Activated CD4-positive, alpha-beta T cell treated with anti-CD3 and anti-CD28 coated beads for 48 hours (primary cell): Measurements from ENCODE around the gene SH3RF3.

Source experiments
- DNase-seq: peaks from one replicate; pipeline ENCODE4 v3.0.0-alpha.2; 2020

Gene SH3RF3

DNA sequence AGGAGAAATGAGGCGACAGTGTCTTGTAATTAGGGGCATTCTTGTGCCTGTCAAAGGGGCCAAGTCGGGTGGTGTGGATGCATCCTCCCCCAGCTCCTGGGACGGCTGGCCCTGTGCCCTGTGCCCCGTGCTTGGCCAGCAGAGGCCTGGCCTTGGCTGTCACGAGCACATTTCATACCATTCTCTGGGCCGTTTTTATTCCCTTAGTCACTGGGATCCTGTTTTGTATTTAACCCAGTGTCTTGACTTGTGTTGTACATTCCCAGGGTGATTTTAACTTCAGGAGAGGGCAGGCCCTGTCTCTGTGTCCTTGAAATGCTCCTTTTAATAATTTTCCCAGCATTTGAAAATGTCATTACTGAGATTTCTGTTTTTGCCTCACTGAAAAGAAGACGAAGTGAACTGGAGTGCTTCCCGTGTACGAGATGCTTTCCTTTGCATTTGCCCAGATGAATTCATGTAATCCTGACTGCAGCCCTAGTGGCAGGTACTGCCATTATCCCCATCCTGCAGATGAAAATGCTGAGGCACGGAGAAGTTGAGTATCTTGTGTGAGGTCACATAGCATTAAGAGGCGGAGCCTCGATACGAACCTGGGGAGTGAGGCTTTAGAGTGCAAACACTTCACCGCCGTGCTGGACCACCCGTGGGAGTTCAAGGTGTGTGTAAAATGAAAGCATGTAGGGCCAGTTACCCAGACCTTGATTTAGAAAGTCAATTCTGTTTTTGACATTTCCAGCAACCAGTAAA is 57.0 kb downstream of the SH3RF3 start:
- DNase-seq: no peak

DNA sequence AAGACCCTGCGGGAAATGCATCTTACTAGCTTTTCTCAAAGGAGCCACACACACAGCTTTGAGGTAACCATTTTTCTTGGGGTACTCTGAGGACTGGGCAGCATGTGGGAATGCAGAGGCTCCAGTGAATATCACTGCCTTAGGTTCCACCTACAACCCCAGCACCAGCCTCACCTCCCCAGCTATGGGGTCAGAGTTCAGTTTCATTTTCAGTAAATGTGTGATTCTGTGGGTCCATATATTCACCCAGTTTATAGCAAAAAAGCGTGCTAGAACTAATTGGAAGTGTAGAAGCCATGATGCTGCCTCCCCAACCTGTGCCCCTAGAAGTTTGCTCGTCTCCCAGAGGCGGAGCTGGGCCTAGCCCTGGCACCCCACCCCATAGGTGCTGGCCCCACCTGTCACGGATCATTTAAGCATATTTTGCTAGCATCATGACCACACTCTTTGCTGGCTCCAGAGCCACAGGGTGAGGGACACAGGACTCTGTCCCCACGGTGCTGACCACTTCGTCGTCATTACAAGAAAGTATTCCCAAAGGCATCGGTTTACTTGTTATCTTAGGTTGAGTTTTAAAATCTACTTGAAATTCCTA is 57.7 kb downstream of the SH3RF3 start:
- no peak for DNase-seq

DNA sequence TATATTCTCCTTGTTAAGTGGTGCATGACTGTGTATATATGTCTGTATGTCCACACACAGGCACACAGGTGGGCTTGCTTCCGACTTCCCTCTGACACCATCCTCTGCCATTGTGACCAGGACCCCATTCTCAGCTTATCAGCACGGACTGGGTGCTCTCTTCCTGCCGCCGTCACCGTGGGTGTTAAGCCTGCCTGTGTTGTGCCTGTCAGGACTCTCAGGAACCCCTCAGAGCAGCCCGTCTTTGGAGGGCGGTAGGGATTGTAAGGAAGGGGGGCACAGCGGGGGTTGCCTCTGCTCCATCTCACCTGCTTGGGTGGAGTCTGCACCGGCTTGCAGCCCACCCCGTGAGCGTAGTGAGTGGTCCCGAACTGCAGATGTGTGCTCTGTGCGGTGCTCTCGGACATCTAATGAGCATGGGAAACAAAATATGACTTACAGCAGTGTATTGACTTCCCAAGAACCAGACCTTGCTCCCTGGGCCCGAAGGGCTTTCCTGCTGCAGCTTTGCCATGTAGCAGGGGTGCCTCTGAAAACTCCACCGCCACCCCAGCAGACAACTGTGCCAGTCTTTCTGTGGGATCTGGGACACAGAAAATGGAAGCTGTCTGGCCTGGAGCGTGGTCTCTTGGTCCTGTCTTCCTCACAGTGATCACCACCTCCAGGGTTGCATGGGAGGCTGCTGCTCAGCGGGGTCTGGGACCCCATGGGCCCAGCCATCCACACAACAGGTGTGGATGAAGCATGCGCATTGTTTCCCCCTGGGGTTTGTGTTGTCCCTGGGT is 58.9 kb downstream of the SH3RF3 start:
- no peak for DNase-seq

DNA sequence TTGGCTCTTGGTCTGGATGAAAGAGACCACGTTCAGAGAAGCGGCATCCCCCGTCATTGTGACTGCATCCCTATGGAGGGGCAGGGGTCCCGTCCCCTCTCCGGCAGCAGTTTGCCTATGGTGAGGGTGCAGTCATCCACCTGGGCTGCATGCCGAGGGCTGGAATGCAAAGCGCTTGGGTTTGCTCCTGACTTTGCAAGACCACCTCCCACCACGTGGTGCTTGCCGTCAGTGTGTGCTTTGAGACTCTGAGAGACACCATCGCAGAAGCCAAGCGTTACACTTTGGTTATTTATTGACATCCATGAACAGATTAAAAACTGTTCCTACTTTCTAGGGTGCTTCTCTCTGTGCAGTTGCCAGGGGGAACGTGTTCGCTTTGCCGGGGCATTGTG is 59.5 kb downstream of the SH3RF3 start:
- no peak for DNase-seq

DNA sequence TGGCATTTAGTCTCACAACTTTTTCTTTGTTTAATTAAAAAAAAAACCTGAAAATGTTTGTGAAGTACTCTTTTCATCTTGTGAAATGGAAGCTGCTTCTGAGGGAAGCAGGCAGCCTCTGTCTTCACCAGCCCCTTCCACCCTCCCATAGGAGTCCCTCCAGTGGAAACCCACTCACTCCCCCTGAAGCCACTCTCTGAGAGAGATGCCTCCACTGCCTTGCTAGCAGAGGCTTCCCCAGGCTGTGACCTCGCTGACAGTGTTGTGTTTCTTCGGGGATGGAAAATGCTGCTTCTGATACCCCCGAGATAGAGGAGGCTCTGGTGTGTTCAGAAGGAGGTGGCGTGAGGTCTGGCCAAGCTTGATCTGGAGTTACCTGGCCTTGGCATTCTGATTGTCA is 59.9 kb downstream of the SH3RF3 start:
- DNase-seq: no peak

DNA sequence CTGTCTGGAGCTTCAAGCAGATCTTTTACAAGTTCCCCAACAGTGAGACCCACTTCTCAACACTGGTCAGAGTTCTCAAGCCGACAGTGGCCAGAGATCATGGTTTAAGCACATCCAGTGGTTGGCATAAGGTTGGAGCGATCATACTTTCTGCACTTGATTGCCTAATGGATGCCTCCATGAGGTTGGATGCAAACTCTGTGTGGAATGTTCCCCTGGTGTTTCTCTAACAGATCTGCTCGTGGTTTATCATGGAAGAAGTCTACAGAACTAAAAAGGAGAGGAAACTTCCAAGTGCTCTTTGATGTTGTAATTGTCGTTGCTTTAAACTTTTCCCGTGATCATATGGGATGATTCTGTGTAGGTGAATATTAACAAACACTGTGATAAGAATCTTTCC is 60.7 kb downstream of the SH3RF3 start:
- no peak for DNase-seq

DNA sequence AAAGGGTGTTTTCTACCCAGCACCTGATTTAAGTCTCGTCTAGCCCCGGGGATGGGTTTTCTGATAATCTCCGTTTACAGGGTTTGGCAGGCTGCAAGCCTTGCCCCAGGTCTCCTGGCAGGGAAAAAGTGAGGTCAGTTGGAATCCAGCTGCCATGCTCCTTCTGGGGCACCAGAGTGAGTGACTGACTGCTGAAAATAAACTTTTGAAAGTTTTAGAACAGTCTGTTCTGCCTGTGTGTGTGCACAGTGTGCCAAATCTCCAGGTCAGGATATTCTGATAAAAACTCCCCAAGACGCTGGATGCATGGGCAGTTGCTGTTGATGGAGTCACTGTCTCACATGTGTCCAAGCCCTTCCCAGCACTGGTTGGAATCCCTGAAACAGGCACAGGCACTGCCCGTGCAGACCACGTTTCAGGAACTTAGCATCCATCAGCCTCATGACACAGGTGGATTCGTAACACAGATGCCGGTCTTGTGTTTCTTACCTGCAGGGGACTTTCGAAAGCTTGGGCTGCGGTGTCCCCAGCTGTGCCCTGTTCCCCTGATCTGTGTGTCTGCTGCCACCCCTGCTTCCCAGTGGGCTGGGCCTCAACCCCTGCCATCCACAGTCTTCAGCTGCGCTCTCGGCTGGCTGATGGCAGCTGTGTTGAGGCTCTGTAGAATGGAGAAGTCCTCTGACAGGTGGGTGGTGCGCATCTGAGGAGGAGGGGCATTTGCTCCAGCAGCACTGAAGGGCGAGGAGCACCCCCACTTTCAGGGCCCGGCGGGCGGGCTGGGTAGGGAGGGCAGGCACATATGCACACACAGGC is 65.0 kb downstream of the SH3RF3 start:
- no peak for DNase-seq

DNA sequence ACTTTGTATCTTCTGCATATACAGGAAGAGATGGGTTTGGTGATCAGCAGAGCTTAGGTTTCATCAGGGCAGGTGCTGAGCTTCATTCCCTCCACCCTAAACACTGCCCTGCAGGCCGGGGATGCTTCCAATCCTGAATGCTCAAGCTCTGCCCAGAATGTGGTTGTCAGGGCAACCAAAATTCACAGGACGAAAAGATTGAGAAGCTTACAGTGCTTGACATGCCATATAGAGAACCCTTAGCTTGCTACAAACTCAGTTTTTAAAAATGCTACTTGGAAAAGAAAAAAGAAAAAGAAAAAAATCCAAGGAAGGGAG is 65.6 kb downstream of the SH3RF3 start:
- DNase-seq: no peak

DNA sequence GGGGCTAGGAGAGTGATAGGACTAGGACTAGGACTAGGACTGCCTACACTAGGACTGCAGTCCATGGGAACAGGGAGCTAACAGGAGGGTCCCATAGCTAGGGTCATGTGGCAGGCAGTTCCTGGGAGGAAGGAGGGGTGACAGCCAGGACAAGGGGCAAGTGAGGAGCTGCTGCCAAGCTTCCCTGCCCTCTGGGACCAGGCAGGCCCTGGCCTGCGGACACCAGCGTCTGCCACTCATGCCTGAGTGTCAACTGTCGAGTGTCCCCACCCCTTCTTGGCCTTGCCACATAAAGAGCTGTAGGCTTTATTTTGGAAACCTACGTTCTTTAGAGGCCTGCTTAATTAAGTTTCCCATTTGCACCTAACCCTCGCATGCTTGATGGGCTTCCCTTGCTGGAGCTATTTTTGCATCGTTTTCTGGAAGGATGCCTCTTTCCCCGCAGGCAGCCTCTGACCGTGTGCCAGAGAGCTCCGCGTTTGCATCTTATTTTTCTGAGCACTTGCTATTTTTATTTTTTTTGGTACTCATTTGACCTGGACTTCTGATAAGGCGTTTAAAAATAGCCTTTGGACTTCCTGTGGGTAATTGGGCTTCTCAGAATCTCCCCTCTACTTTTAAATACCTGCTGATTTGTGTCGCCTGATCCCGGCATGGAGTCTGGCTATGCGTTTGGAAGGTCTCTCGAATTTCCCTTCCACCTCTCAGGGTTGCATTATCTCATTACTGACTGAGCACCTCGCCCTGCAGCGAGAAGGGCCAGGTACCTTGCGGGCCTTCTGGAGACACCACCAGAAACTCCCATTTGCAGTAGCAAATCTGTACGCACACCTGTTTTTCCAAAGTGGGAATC is 66.4 kb downstream of the SH3RF3 start:
- no peak for DNase-seq

DNA sequence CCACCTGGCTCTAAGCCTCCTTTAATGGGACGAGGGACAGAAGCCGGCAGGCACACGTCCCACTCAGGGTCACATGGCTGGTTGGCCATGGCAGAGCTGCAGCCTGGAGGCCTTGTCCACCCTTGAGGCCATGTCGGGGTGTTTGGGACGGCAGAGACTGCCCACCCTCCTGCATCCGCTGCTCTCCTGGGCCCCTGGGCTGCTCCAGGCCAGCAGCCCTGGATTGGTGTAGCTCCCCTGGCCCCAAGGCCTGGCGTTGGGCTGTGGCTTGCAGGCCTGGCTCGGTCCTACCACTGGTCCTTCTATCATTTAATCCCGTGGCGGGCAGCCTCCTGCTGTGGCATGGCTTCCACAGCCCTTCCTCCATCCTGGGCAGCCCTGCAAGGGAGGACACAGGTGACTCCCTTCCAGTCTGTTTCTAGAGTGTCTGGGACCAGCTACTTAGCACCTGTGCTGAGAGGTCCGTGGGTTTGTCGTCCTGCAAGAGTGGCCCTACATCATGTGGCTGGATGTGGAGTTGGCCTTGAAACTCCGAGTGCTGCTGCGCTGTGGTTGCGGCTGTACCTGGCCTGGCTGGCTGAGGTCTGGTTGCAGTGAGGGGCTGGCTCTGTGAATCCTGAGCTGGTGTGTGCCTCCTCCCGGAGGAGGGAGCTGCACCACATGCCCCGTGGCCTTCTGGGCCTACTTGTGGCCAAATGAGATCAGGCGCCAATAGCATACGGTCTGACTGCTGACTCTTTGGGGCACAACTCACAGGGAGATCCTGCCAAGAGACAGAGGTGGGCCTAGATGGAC is 67.3 kb downstream of the SH3RF3 start:
- no peak for DNase-seq

DNA sequence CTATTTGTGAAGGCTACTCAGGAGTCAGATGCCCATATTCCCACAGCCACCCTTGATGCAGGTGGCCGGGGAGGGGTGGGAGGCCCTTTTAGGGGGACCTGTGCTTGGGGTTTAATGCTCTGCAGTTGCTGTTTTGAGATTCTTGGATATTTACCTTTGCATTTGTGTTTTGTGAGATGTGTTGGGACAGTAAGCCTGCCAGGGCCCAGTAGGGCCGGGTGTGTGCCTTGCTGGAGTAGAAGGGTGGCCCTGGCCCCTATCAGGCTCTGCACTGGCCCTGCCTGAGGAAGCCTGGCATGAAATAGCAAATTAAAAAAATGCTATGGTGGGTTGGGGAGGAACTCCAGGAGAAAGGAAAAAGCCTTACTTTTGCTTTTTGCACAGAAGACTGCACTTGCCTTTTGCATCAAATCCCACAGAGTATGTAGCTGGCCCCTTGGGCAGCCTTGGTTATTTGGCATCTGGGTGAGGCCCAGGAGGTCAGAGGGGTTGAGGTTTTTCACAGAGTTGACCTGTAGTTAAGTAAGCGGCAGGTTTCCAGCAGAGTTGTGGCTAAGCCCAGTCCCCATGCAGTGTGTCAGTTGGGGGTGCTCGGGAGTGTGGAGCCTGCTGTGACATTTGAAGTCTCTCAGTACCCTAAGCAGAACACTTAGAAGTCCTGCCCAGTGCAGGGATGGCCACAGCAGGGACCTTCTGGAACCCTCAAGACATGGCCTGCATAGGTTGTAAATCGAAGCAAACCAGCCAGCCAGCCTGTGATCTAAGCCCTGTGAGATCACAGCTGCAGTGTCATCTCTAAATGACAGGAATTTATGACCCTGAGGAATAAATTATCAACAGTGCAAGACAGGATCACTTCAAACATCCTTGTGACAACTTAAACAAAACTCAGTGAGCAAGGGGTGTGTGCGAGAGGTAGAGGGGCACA is 68.8 kb downstream of the SH3RF3 start:
- no peak for DNase-seq

DNA sequence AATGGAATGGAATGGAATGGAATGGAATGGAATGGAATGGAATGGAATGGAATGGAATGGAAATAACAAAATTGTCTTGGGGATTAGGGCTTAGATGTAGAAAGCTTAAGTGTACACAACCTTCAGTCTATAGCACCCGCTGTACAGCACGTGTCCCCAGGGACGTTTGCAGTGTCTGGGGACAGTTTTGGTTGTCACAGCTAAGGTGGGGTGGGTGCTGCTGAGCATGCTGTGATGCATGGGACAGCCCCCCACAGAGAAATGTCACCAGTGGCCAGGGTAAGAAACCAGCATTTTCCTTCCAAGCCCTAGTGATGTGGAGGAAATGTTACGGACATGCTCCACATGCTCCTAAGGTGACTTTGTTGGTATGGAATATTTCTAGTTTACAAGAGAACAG is 70.8 kb downstream of the SH3RF3 start:
- DNase-seq: no peak

DNA sequence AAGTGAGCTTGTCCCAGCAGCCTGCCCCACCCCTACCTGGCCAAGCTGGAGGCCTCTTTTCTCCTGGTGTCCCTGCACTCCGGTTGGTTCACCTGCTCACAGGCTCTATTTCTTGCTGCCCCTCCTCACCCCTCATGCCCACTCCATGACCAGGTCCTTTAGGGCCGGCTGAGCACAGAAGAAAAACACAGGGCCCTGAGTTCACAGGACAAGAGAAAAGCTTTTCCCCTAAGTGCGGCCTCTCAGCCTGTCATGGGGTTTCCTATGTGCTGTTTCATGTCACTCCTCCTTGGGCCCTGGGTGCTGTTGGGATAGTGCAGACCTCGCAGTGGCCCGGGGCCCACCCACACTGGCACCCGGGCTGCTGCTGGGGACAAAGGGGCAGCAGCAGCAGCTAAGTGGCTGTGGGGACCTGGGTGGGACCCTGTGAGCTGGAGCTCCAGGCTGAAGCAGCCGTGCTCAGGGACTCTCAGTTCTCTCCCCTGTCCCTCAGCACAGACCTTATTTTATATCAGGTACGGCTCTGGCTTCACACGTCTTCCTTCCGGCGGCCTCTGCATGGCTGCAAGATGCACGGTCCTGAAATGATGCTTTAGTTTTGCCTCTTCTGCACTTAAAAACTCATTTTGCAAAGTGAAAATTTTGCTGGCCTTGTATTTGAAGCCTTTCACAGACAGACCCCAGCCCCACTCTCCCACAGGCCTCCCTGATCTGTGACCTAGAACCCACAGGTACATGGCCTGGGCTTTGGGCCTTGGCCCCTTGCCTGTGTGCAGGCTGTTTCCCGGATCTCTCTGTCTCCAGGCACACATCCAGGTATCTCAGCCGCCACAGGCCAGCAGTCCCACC is 71.8 kb downstream of the SH3RF3 start:
- no peak for DNase-seq

DNA sequence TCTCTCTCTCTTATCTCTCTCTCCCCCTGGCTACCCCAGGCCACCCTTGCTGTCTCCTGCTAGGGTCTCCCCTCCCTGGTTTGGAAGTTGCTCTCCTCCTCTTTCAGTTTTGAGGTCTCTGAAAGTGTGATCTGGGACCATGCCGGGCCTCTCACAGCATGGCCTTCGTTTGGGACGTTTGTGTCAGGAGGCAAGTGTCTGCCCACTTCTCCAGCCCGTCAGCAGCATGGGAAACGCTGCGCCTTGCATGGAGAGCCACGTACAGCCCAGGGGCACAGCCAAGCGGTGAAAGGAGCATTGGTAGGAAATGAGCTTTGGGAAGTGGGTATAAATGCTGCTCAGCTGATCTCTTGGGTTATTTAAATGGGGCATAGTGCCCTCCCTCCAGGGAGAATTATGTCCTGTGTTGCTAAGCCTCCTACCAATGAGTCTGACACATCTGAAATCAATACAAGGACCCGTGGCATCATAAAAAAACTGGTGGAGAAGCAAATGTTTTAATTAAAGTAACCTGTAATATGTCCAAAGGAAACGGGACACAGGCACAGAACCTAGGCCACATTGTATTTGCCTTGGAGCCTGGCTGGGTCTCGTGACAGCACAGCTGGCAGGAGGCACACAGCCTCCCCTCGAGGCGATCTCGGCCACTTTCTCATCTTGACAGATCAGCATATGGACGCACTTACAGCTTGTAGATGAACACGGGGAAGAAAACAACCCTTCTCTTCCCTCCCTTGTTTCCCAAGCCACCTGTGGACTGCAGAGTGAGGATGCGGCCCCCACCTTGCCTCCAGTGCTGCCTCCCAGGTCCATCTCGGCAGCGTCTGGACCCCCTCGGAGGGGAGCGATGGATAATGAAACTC is 72.7 kb downstream of the SH3RF3 start:
- no peak for DNase-seq

DNA sequence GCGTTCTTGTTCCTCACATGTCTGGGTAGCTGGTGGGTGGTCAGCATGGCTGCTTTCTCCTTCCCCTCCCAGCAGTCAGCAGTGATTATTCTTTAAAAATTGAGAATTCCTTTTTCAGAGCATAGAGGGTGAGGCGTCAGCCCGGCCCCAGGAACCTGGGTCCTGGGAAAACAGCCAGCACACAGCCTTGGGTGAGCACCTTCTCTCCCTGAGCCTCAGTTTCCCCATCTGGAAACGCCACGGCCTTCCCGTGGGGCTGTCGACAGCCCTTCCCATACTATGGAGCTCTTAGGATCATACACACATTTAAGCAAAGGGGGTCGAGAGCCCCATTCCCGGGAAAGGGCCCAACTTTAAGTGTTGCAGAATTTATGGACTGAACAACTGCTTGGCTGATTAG is 73.5 kb downstream of the SH3RF3 start:
- DNase-seq: no peak

DNA sequence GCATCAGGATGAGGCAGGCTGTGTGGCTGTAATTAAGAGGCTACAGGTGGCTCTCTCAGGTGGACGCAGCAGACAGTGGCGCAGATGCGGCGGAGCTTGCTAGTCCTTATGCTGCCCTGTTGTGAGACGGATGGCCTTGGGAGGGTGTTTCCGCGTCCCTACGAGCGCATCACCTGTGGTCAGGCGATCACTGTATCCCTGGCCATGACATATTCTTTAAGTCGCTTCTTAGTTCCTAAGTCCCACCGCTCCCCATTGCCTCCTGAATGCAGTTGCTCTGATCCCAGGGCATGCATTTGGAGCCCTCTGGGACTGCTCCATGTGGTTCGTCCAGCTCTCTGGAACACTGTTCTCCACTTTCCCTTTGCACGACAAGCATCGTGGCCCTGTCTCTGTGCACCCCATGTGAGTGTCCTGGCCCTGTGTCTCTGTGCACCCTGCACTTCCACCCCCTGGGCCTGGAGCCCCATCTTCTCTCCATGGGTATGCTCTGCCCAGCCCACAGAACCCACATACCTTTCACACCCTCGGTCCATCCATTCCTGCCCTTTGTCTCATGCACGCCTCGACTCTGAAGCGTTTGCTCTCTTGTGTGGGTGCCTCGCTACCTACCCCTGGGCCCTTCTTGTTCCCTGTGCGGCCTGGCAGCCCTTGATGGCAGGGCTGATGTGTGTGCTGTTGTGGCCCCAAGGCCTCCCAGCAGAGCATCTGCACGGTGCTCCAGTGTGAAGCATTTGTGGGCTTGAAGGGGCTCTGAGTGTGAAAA is 74.4 kb downstream of the SH3RF3 start:
- no peak for DNase-seq

DNA sequence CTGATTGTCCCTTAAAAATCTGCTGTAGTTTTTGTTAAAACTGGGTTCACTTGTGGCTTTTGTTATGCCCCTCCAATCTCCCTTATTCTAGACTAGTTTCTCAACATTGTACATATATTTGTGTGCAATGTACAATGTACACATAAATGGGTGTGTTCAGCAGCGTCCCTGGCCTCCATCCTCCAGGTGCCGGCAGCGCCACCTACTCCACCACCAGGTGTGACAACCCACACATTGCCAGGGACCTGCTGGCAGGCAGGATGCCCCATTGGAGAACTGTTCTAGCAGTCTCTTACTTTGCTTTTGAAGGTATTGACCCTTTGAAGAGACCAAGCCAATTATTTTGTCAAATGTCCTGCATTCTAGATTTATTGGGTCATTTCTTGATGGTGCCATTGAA is 75.4 kb downstream of the SH3RF3 start:
- no peak for DNase-seq

DNA sequence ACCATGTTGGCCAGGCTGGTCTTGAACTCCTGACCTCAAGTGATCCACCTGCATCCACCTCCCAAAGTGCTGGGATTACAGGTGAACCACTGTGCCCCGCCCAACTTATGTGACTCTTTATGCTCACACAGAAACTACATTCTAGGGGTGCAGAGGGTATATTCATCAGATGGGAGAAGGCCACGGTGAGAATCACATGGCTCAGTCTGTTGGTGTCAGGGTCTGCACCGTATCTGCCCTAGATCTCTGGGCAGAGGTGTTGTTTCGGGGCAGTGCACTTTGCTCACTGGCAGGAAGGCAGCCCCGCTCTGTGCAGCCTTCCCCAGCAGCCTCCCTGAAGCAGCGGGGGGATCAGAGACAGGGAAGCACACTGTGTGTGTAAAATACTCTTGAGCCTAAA is 76.4 kb downstream of the SH3RF3 start:
- no peak for DNase-seq
